Right lobe of liver (tissue), 4 donors: Measurements from ENCODE around the gene TRABD2B.
"Not testable (repeated sequence)": the region's sequence is repeated elsewhere in the genome, so short reads cannot be mapped to it uniquely, and the experiment has no call there.

Experiments used
- POLR2A ChIP-seq: fragments of 450-650 bp; IDR thresholded peaks from one replicate; pipeline ENCODE4 v1.6.1; 2017; ENCODE audit warnings: antibody characterized with exemption, mild to moderate bottlenecking
- TF ChIP-seq, protein P1 (sequence below), 4 donors: fragments of 200-600 bp in 3 of 4; fragments of 450-650 bp in 1 of 4; IDR thresholded peaks; one replicate each; pipeline versions ENCODE4 v1.5.1 to v1.8.0; 2016 to 2022; ENCODE audit warnings: antibody characterized with exemption in 4 of 4, mild to moderate bottlenecking in 2 of 4
- donor health status: DM: no; HTN: no; CAD: no.
- donor health status: DM: no; HTN: no; CAD: no.
- donor health status: DM: no; HTN: yes; CAD: no.

DNA sequence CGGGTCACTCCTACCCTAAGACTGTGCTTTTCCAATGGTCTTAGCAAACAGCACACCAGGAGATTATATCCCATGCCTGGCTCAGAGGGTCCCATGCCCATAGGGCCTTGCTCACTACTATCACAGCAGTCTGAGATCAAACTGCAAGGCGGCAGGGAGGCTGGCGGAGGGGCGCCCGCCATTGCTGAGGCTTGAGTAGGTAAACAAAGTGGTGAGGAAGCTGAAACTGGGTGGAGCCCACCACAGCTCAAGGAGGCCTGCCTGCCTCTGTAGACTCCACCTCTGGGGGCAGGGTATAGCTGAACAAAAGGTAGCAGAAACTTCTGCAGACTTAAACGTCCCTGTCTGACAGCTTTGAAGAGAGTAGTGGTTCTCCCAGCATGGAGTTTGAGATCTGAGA lies 40.7 kb downstream of the TRABD2B start:
- TF ChIP-seq, protein P1, sequence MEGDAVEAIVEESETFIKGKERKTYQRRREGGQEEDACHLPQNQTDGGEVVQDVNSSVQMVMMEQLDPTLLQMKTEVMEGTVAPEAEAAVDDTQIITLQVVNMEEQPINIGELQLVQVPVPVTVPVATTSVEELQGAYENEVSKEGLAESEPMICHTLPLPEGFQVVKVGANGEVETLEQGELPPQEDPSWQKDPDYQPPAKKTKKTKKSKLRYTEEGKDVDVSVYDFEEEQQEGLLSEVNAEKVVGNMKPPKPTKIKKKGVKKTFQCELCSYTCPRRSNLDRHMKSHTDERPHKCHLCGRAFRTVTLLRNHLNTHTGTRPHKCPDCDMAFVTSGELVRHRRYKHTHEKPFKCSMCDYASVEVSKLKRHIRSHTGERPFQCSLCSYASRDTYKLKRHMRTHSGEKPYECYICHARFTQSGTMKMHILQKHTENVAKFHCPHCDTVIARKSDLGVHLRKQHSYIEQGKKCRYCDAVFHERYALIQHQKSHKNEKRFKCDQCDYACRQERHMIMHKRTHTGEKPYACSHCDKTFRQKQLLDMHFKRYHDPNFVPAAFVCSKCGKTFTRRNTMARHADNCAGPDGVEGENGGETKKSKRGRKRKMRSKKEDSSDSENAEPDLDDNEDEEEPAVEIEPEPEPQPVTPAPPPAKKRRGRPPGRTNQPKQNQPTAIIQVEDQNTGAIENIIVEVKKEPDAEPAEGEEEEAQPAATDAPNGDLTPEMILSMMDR (IDR thresholded peaks at IDR 0.05): not testable (repeated sequence)
- not testable (repeated sequence) for TF ChIP-seq POLR2A
